Globus pallidus (tissue), 1 donor: Measurements from ENCODE around the gene MGA.

Source experiments
- DNase-seq: peaks from one replicate; pipeline ENCODE4 v3.0.0-alpha.2; 2015; ENCODE audit warnings: low spot score

MGA gene

DNA sequence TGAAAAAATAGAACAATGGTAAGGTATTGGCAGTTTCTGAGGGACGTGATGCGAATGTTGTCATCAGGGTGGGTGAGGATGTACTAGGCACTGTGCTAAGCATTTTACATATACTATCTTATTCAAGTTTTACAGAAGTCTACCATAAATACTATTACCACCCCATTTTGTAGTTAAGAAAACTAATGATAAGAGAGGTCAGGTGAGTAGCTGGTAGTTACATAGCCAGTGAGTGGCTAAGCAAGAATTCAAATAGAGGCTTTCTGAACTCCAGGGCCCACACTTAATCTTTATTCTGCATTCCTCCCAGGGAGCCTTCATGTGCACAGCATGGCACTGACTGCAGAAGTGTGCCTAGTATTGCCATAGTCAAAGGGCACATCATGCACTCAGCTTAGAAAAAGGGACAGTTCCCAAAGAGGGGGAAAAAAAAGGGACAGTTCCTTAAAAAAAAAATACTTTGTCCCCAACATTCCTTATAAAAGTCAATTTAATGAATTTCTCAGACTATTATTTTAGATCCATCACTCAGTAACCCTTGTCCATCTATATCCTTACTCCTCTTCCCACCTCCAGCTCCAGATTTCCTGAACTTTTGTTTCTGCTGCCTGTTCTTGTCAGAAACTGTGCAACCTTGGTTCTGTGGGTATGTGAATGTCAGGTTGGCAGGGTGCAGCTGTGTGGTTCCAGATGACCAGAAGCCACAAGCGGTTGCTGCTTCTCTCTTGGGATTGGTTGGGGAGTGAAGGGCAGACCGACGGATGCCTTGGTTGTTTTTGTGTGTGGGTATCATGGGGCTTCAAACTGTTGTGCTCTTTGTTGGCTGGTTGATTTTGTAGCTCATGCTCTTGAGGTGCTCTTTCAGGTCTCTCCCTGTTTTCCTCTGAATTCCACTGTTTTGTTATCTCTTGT, 122.4 kb downstream of the MGA start:
- no peak for DNase-seq

GRCh38 chr15:41783296-41783695, 123.1 kb downstream of the MGA start:
- DNase-seq: no peak

- no peak for DNase-seq
Measured at GRCh38 chr15:41788262-41788661, 128.1 kb downstream of the MGA start.

- no peak for DNase-seq
Measured at GRCh38 chr15:41789236-41789635, 129.0 kb downstream of the MGA start.

DNA sequence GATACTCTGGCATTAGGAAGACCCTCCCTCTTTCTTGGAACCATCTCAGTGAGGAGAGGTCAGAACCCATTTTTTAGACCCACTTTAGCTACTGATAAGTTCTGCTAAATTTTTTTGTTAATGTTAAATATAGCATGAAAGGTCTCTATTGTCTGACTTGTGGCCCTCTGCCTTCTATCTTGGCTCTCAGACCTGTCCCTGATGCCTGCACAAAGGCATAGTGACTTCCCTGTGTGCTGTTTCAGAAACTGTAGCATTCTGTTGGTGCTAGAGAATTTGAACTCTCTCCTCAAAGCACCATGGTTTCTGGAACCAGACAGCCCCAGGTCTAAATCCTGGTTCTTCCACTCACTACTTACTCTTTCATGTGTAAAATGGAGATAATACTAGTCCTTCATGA, 129.5 kb downstream of the MGA start:
- DNase-seq: no peak

- DNase-seq: no peak
Measured at GRCh38 chr15:41790169-41790568, 130.0 kb downstream of the MGA start.

GRCh38 chr15:41790756-41791546, 130.7 kb downstream of the MGA start:
- no peak for DNase-seq

GRCh38 chr15:41791547-41791937, 131.3 kb downstream of the MGA start:
- no peak for DNase-seq

DNA sequence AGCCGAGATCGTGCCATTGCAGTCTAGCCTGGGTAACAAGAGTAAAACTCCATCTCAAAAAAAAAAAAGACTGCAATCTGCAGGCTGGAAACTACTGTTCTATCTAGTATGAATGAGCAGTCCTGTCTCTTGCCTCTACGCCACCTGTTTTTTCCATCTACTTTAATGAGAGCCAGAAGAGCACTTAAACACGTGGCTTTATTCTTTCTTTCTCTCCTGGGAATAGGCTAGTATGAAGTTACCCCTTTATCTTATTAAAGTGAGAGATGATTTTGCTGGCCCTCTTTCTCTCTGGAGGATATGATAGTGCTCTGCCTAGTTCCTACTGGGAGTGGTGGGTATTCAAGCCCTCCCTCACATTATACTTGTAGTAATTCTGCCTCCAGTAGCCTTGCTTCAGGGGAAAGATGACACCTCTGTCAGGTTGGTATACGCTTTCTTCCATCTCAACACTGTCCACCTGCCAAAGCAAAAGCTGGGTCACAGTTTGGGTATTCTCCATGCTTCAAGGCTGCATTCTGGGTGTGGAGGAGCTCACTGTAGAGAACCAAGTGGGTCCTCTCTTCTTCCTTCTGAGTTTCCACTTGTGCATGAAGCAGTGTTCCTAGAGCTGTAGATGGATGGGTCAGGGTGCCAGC, 131.9 kb downstream of the MGA start:
- no peak for DNase-seq

DNA sequence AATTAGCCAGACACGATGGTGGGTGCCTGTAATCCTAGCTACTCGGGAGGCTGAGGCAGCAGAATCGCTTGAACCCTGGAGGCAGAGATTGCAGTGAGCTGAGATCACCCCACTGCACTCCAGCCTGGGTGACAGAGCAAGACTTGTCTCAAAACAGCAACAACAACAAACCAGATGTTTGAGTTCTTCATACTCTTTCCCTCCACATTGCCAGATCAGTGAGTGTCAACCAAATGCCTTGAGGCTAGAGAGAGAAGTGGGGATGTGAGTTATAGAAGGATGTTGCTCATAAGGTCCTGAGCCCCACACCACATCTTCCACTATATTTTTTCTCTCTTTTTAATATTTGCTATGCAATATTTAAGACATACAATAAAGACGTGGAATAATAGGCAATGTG, 133.9 kb downstream of the MGA start:
- DNase-seq: no peak

GRCh38 chr15:41795996-41796856, 136.0 kb downstream of the MGA start:
- no peak for DNase-seq

DNA sequence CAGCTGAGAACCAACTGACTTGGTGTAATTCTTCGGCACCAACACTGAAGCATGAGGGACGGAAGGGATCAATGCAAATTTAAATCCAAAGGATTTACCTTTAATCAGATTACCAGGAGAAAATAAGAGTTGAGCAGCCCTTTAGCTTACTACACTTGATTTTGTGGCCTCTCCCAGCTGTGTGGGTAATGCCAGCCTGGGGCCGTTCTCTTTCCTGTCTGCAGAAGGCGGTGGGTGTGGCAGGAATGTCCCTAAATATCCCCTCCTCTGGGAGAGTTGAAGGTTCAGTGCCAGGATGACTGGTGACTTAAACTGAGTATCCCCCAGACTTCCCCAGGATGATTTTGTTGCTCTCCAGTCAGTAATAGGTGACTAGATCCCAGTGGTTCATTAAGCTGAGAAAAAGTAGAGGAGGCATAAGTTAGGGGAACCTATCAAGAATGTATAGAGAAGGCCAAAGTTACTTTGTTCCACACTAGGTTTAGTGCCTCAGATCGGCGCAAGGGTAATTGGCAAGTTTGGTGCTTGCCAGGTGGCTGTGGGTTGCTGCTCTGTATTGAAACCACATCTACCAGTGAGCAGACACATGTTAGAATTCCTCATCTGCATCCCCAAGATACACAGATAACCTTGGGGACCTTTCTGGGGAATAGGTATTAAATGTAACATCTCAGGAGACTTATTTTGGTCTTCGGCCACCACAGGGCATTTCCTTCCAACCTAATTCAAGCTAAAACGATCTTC, 137.2 kb downstream of the MGA start:
- no peak for DNase-seq

DNA sequence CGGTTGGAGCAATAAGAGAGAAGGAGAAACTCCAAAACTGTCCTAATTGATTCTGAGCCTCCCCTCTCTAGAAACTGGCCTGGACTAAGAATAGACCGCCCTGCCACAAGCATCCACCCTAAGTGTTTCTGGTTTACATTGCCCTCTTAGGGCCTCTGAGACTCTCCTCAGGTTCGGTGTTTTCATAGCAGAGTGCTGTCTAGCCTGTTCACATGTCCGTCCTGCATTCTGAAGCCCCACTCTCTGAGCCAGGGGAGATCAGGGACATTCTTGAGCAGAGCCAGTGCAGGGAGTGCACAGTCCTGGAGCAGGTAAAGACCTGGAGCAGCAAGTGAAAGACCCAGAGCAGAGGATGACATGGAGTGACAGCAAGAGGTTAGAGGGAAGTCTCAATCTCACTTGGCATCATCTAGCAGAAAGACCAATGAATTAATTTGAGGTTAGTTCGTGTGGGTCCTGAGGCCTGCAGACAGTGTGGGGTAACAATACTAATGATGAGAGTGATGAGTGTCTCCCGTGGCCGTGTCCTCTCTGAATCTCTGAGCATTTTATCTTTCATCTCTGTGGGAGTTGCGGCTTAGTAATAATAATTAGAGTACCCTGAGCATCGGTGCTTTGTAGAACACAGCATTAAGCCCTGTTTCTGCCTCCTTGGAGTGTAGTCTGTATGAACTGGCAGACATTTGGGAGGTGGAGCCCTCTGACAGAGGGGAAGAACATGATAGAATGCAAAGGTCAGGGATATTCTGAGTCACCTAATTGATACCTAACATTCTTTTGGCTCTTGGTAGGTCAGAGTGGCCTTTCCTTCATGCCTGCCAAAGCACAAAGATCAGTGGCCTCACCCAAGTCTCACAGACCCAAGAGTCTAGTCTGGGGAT, 138.6 kb downstream of the MGA start:
- no peak for DNase-seq

DNA sequence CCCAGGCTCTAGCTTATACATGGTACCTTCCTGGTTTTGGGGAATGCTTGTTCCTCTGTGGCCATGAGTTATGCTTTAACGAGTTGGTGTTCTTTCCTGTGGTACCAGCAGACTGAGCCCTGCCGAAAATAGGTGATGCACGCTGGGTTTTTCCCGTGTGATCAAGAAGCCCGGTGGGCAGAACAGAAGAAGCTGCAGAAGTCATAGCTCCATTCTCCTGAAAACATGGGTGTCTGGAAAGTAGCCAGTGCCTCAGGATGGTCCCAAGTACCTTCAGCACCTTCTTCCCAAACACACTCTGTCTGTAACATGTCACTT, 139.2 kb downstream of the MGA start:
- DNase-seq: no peak

- DNase-seq: no peak
Measured at GRCh38 chr15:41801185-41801584, 141.0 kb downstream of the MGA start.

- no peak for DNase-seq
Measured at GRCh38 chr15:41801850-41802455, 141.7 kb downstream of the MGA start.

- DNase-seq: no peak
Measured at GRCh38 chr15:41804361-41804760, 144.2 kb downstream of the MGA start.

DNA sequence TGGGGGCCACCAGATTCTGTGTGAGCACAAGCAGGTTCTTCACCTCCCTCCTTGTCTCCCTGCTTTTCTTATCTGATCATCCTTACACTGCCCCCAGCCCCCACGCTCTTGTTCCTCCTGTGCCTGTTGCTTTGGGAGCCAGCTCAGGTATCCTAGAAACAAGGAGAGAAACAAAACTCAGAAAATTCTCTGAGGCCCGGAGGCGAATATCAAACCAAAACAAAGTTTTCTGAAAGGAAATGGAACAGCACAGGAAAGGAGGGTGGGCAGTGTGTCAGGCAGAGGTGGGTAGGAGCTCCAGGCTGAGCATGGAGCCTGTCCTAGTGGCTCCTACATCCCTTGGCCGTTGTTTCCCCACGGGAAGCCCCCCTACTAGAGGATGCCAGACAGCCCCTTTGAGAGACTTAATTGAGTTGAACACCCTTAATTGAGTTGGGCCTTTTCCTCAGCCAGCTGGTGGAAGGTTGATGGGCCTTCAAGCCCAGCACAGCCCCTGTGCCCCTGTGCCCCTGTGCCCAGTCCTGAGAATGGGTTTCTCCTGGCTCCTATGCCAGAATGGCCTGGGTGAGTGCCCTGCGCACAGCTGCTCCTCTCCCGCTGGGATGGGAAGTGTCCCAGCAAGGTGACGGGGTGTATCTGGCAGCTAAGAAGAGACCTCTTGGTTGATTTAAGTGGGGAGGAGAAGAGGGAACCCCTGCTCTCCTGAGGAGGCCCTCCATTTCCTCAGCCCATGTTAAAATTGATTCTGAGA, 144.9 kb downstream of the MGA start:
- no peak for DNase-seq

- DNase-seq: no peak
Measured at GRCh38 chr15:41805711-41806110, 145.5 kb downstream of the MGA start.
